Muscle layer of colon (tissue), 2 donors: ENCODE measurements around the gene TAX1BP3.
A peak's percentile ranks its signal among the peaks of the same experiment; 100 is the strongest.

Source experiments
- H3K27ac ChIP-seq: one replicate; pipeline ENCODE4 v1.7.0; 2013; ENCODE audit warnings: low read depth, mild to moderate bottlenecking, low read length, moderate library complexity
- H3K27me3 ChIP-seq, 2 donors: one replicate each; pipeline ENCODE4 v1.7.0; 2013; ENCODE audit warnings: low read length in 2 of 2, mild to moderate bottlenecking in 2 of 2; ENCODE audit not compliant: insufficient read depth in 2 of 2, control insufficient read depth in 1 of 2
- H3K36me3 ChIP-seq: one replicate; pipeline ENCODE4 v1.7.0; 2013; ENCODE audit warnings: mild to moderate bottlenecking, low read length; ENCODE audit not compliant: insufficient read depth
- H3K4me1 ChIP-seq: one replicate; pipeline ENCODE4 v1.7.0; 2013; ENCODE audit warnings: mild to moderate bottlenecking, low read length; ENCODE audit not compliant: insufficient read depth
- H3K4me3 ChIP-seq, 2 donors: one replicate each; pipeline ENCODE4 v1.7.0; 2013; ENCODE audit warnings: low read length in 2 of 2, low read depth in 1 of 2, mild to moderate bottlenecking in 1 of 2, moderate library complexity in 1 of 2
- H3K9ac ChIP-seq: one replicate; pipeline ENCODE4 v1.7.0; 2013; ENCODE audit warnings: low read length
- H3K9me3 ChIP-seq: one replicate; pipeline ENCODE4 v1.7.0; 2013; ENCODE audit warnings: mild to moderate bottlenecking, low read length
- donor health status: abdominal sarcoma.
- donor health status: Adenocarcinoma of cecum.

TAX1BP3 gene

GRCh38 chr17:3695723-3696411 is 27.5 kb upstream of the TAX1BP3 start, which contains the start of gene P2RX5:
TSS of gene P2RX5 (minus strand) at chr17:3696155. CDS start at chr17:3696005, 150 bp downstream.
- Histone ChIP-seq H3K9ac (no peak within 1 kb of the TSS), H3K27me3 (peaks cover 0 to 46% of the 10 kb centered on the region in 2 donors), H3K9me3 (peaks cover 5% of the 10 kb centered on the region), H3K36me3 (no peaks in the 10 kb centered on the region), H3K27ac (no peak within 1 kb of the TSS), H3K4me3 (peak within 1 kb of the TSS; percentile 32 to 38), H3K4me1 (no peaks in the 10 kb centered on the region)

- H3K9me3 ChIP-seq = peaks cover 5% of the 10 kb centered on the region
- H3K36me3 ChIP-seq = no peaks in the 10 kb centered on the region
- H3K4me1 ChIP-seq = no peaks in the 10 kb centered on the region
- peak overlapping the region; percentile 32 to 38 for H3K4me3 ChIP-seq
- H3K9ac ChIP-seq = no peak overlapping the region
- no peak overlapping the region for H3K27ac ChIP-seq
- H3K27me3 ChIP-seq = peaks cover 0 to 52% of the 10 kb centered on the region in 2 donors
Measured at GRCh38 chr17:3695129-3695722, 26.8 kb upstream of the TAX1BP3 start.

DNA sequence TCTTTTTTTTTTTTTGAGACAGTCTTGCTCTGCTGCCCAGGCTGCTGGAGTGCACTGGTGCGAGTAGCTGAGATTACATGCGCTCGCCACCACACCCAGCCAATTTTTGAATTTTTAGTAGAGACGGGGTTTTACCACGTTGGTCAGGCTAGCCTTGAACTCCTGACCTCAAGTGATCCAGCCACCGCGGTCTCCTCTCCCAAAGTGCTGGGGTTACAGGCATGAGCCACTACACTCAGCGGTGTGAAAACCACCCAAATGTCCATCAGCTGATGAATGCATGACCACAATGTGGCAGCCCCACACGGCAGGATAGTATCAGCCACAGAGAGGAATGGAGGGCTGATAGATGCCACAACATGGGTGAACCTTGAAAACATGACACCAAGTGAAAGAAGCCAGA is 25.5 kb upstream of the TAX1BP3 start:
- Histone ChIP-seq H3K27ac (no peak overlapping the region), H3K9ac (no peak overlapping the region), H3K27me3 (peaks cover 0 to 54% of the 10 kb centered on the region in 2 donors), H3K4me1 (no peaks in the 10 kb centered on the region), H3K9me3 (peaks cover 5% of the 10 kb centered on the region), H3K36me3 (no peaks in the 10 kb centered on the region), H3K4me3 (no peak overlapping the region)

DNA sequence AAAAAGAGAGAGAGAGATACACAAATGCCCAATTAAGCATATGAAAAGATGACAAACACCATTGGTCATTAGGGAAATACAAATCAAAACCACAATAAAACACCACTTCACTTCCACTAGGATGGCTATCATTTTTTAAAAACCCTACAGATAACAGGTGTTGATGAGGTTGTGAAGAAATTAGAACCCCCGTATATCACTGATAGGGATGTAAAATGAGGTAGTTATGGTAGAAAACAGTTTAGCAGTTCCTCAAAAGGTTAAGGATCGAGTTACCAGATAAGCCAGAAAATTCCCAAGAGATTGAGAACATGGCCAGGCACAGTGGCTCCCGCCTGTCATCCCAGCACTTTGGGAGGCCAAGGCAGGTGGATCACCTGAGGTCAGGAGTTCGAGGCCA is 24.8 kb upstream of the TAX1BP3 start:
- Histone ChIP-seq H3K36me3 (no peaks in the 10 kb centered on the region), H3K9me3 (peaks cover 2% of the 10 kb centered on the region), H3K27me3 (peaks cover 0 to 54% of the 10 kb centered on the region in 2 donors), H3K4me1 (no peaks in the 10 kb centered on the region), H3K9ac (no peak overlapping the region), H3K4me3 (no peak overlapping the region), H3K27ac (no peak overlapping the region)

GRCh38 chr17:3692346-3692745 is 24.0 kb upstream of the TAX1BP3 start:
- Histone ChIP-seq H3K9ac (no peak overlapping the region), H3K36me3 (no peaks in the 10 kb centered on the region), H3K4me3 (no peak overlapping the region), H3K4me1 (no peaks in the 10 kb centered on the region), H3K9me3 (no peaks in the 10 kb centered on the region), H3K27ac (no peak overlapping the region), H3K27me3 (peaks cover 0 to 54% of the 10 kb centered on the region in 2 donors)

DNA sequence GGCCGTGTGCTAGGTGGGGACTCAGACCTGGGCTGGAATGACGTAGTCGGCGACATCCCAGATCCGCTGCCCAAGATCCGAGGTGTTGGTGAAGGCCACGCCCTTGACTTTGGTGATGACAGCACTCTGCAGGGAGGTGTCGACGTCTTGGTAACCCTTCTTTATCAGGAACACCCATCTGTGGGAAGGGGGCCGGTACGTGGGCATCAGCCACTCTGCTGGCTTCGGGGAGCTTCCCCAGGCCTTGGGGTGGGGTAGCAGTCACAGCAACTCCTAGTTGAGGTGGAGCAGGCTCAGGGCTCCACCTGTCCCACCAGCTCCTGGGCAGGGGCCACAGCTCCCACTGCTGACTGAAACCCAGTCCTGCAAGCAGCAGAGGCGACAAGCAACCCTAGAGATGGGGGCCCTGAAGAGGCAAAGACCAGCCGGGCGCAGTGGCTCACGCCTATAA is 23.3 kb upstream of the TAX1BP3 start:
- Histone ChIP-seq H3K27me3 (peaks cover 0 to 53% of the 10 kb centered on the region in 2 donors), H3K9ac (no peak overlapping the region), H3K27ac (no peak overlapping the region), H3K4me1 (no peaks in the 10 kb centered on the region), H3K36me3 (no peaks in the 10 kb centered on the region), H3K9me3 (no peaks in the 10 kb centered on the region), H3K4me3 (no peak overlapping the region)

GRCh38 chr17:3690094-3690715 is 21.8 kb upstream of the TAX1BP3 start:
- Histone ChIP-seq H3K27ac (no peak overlapping the region), H3K9me3 (no peaks in the 10 kb centered on the region), H3K36me3 (no peaks in the 10 kb centered on the region), H3K9ac (no peak overlapping the region), H3K4me1 (no peaks in the 10 kb centered on the region), H3K4me3 (no peak overlapping the region), H3K27me3 (peaks cover 0 to 41% of the 10 kb centered on the region in 2 donors)

GRCh38 chr17:3689262-3690093 is 21.1 kb upstream of the TAX1BP3 start:
- Histone ChIP-seq H3K4me3 (no peak overlapping the region), H3K27me3 (peaks cover 0 to 36% of the 10 kb centered on the region in 2 donors)

GRCh38 chr17:3688852-3689261 is 20.5 kb upstream of the TAX1BP3 start:
- H3K9me3 ChIP-seq = no peaks in the 10 kb centered on the region
- no peak overlapping the region for H3K9ac ChIP-seq
- no peak overlapping the region for H3K27ac ChIP-seq
- no peaks in the 10 kb centered on the region for H3K4me1 ChIP-seq
- no peaks in the 10 kb centered on the region for H3K36me3 ChIP-seq
- H3K4me3 ChIP-seq = no peak overlapping the region
- H3K27me3 ChIP-seq = peaks cover 0 to 33% of the 10 kb centered on the region in 2 donors

More at GRCh38 chr17:3689262-3690093, 21.1 kb upstream of the TAX1BP3 start:
- no peaks in the 10 kb centered on the region for H3K9me3 ChIP-seq
- no peaks in the 10 kb centered on the region for H3K36me3 ChIP-seq
- H3K9ac ChIP-seq = no peak overlapping the region
- no peak overlapping the region for H3K27ac ChIP-seq
- no peaks in the 10 kb centered on the region for H3K4me1 ChIP-seq

- H3K9ac ChIP-seq = no peak overlapping the region
- peaks cover 0 to 38% of the 10 kb centered on the region in 2 donors for H3K27me3 ChIP-seq
- H3K27ac ChIP-seq = no peak overlapping the region
- H3K4me1 ChIP-seq = no peaks in the 10 kb centered on the region
- H3K36me3 ChIP-seq = no peaks in the 10 kb centered on the region
- no peaks in the 10 kb centered on the region for H3K9me3 ChIP-seq
- no peak overlapping the region for H3K4me3 ChIP-seq
Measured at GRCh38 chr17:3688027-3688553, 19.7 kb upstream of the TAX1BP3 start.

- no peak overlapping the region for H3K27ac ChIP-seq
- no peaks in the 10 kb centered on the region for H3K4me1 ChIP-seq
Measured at GRCh38 chr17:3685174-3685573, 16.8 kb upstream of the TAX1BP3 start.

More at GRCh38 chr17:3685174-3685573, 16.8 kb upstream of the TAX1BP3 start:
- H3K9me3 ChIP-seq = no peaks in the 10 kb centered on the region
- no peak overlapping the region for H3K9ac ChIP-seq
- no peak overlapping the region for H3K4me3 ChIP-seq
- peaks cover 0 to 28% of the 10 kb centered on the region in 2 donors for H3K27me3 ChIP-seq
- no peaks in the 10 kb centered on the region for H3K36me3 ChIP-seq
